Lung (tissue), 12 donors: ENCODE results near the gene ATF7IP2. TPM values are rescaled to one million over a fixed set of nuclear protein-coding genes. Genes with fewer than 3 reads are reported as not detected.
"Not testable (repeated sequence)": the region's sequence is repeated elsewhere in the genome, so short reads cannot be mapped to it uniquely, and the experiment has no call there.

Experiments
- ATAC-seq: fragments of 200-7000 bp; cut with Tn5 transposase; one replicate; pipeline ENCODE4 v1.9.1; 2020; ENCODE audit warnings: moderate number of reproducible peaks; ENCODE audit not compliant: insufficient read depth, low FRiP score
- DNase-seq, 3 donors: peaks; one replicate each; pipeline ENCODE4 v3.0.0-alpha.2; 2013 to 2017
- H3K27ac ChIP-seq, 2 donors: one replicate each; pipeline ENCODE4 v1.5.1; 2013; ENCODE audit warnings: mild to moderate bottlenecking in 2 of 2, moderate library complexity in 2 of 2, control low read depth in 1 of 2, inconsistent platforms in 1 of 2, low read depth in 1 of 2, low read length in 1 of 2
- H3K27me3 ChIP-seq, 3 donors: one replicate each; pipeline ENCODE4 v1.5.1; 2013; ENCODE audit warnings: low read length in 2 of 3; ENCODE audit not compliant: control insufficient read depth in 3 of 3, insufficient read depth in 3 of 3
- H3K36me3 ChIP-seq, 4 donors: one replicate each; pipeline ENCODE4 v1.5.1; 2013; ENCODE audit warnings: low read length in 4 of 4, mild to moderate bottlenecking in 1 of 4, moderate library complexity in 1 of 4; ENCODE audit not compliant: control insufficient read depth in 4 of 4, insufficient read depth in 4 of 4
- H3K4me1 ChIP-seq, 5 donors: one replicate each; pipeline ENCODE4 v1.5.1; 2013; ENCODE audit warnings: low read length in 5 of 5, mild to moderate bottlenecking in 2 of 5, moderate library complexity in 1 of 5; ENCODE audit not compliant: control insufficient read depth in 5 of 5, insufficient read depth in 5 of 5
- H3K4me3 ChIP-seq: one replicate; pipeline ENCODE4 v1.5.1; 2013; ENCODE audit warnings: mild to moderate bottlenecking, control low read depth, moderate library complexity
- H3K9ac ChIP-seq, 2 donors: one replicate each; pipeline ENCODE4 v1.5.1; 2013; ENCODE audit warnings: low read length in 2 of 2, control low read depth in 1 of 2; ENCODE audit not compliant: insufficient read depth in 1 of 2
- H3K9me3 ChIP-seq, 4 donors: one replicate each; pipeline ENCODE4 v1.5.1; 2013; ENCODE audit warnings: low read length in 3 of 4, mild to moderate bottlenecking in 1 of 4, moderate library complexity in 1 of 4; ENCODE audit not compliant: control insufficient read depth in 4 of 4, insufficient read depth in 3 of 4
- CTCF ChIP-seq: IDR thresholded peaks from 2 replicates; pipeline ENCODE4 v1.5.1; 2012; ENCODE audit warnings: mild to moderate bottlenecking; ENCODE audit errors: control extremely low read depth, extremely low read depth
- WGBS, 2 donors: extraction: QIAGEN DNeasy Blood & Tissue Kit; methylation state at CpG; one replicate each; pipeline ENCODE4 v1.1.7; 2013; 5-methylcytosine and 5-hydroxymethylcytosine counted together
- polyA plus RNA-seq, 2 donors: library from polyadenylated mRNA; stranded (reverse); fragments of 200-250 nt; gene quantifications; one replicate each; pipeline ENCODE4 v1.2.1, GENCODE V29; 2013
- total RNA-seq, 2 donors: library from RNA; depleted of rRNA in 1 of 2; stranded (reverse); fragments of >200 nt in 1 of 2; gene quantifications; one replicate each; pipeline ENCODE4 v1.2.1, GENCODE V29; 2014 to 2021
- donor health status: control.
- donor health status: control.
- donor health status: Bipolar disorder and iron deficiency.
- donor health status: healthy.
- donor health status: DM: yes; HTN: yes; CAD: no.

Gene ATF7IP2
- total and polyA plus RNA-seq, 4 donors = 7.3 to 18.0 (median 14.5) TPM

- H3K4me3 ChIP-seq = no peak overlapping the region
- peaks cover 0 to 16% (median 10%) of the 10 kb centered on the region in 4 donors for H3K9me3 ChIP-seq
- DNase-seq = no peak
- H3K27ac ChIP-seq = no peak overlapping the region
- peaks cover 0 to 3% (median 0%) of the 10 kb centered on the region in 4 donors for H3K36me3 ChIP-seq
- H3K27me3 ChIP-seq = no peaks in the 10 kb centered on the region
- no peak overlapping the region for H3K9ac ChIP-seq
- no peak for TF ChIP-seq CTCF
- H3K4me1 ChIP-seq = no peaks in the 10 kb centered on the region
- WGBS, 2 donors = 97 to 98% methylated on average over 3 of the region's 3 CpGs
- ATAC-seq = no peak
These were observed 33.8 kb downstream of the ATF7IP2 start for GRCh38 chr16:10419701-10420100.

- 92 to 98% methylated on average over 3 of the region's 3 CpGs for WGBS, 2 donors
- no peak overlapping the region for H3K9ac ChIP-seq
- no peak for DNase-seq
- H3K9me3 ChIP-seq = peaks cover 0 to 9% (median 6%) of the 10 kb centered on the region in 4 donors
- H3K4me3 ChIP-seq = no peak overlapping the region
- no peak overlapping the region for H3K27ac ChIP-seq
- no peaks in the 10 kb centered on the region for H3K27me3 ChIP-seq
- peaks cover 0 to 3% (median 0%) of the 10 kb centered on the region in 4 donors for H3K36me3 ChIP-seq
- ATAC-seq = no peak
- TF ChIP-seq CTCF = no peak
- H3K4me1 ChIP-seq = no peaks in the 10 kb centered on the region
These were observed 35.7 kb downstream of the ATF7IP2 start for GRCh38 chr16:10421596-10421995.

- Histone ChIP-seq H3K9me3 (no peaks in the 10 kb centered on the region), H3K36me3 (peaks cover 0 to 7% (median 0%) of the 10 kb centered on the region in 4 donors), H3K27me3 (no peaks in the 10 kb centered on the region), H3K9ac (no peak overlapping the region), H3K4me1 (no peaks in the 10 kb centered on the region), H3K4me3 (no peak overlapping the region), H3K27ac (no peak overlapping the region)
- no peak for TF ChIP-seq CTCF
- WGBS, 2 donors = 83 to 92% methylated on average over 3 of the region's 3 CpGs
- no peak for DNase-seq
- ATAC-seq = no peak
These were observed 42.7 kb downstream of the ATF7IP2 start for GRCh38 chr16:10428433-10429168.

- WGBS, 2 donors = 93 to 95% methylated on average over 12 of the region's 12 CpGs
- not testable (repeated sequence) for H3K27ac ChIP-seq
These were observed 43.6 kb downstream of the ATF7IP2 start for GRCh38 chr16:10429299-10429969.

More at GRCh38 chr16:10429299-10429969, 43.6 kb downstream of the ATF7IP2 start:
- H3K4me3 ChIP-seq, H3K9me3 ChIP-seq, H3K4me1 ChIP-seq, DNase-seq, H3K9ac ChIP-seq, ATAC-seq, H3K27me3 ChIP-seq: not testable (repeated sequence)
- peaks cover 0 to 11% (median 0%) of the 10 kb centered on the region in 4 donors for H3K36me3 ChIP-seq
